Activated B cell treated with CpG ODN at 0.5 μM for 24 hours (primary cell): ENCODE measurements around the gene DZANK1. TPM values are rescaled to one million over a fixed set of nuclear protein-coding genes. Genes with fewer than 3 reads are reported as not detected.

Experiments
- ATAC-seq: fragments of 200-7000 bp; cut with Tn5 transposase; one replicate; pipeline ENCODE4 v1.10.0; 2021; ENCODE audit warnings: low read depth, mild to moderate bottlenecking, moderate library complexity
- CTCF ChIA-PET: fragments of 350-600 bp; sonication (Branson Sonifier 250); formaldehyde crosslinking; loops from one replicate; lab custom pipeline; 2021; ENCODE audit warnings: antibody characterized with exemption; lab: Charles Lee
- POLR2A ChIA-PET: fragments of 350-600 bp; sonication (Branson Sonifier 250); formaldehyde crosslinking; loops from one replicate; lab custom pipeline; 2021; ENCODE audit warnings: antibody characterized with exemption; lab: Charles Lee
- DNase-seq: peaks from one replicate; pipeline ENCODE4 v3.0.0; 2022
- H3K27ac Mint-ChIP-seq: one replicate; pipeline ENCODE4 v1.8.0; 2020; ENCODE audit warnings: mixed read lengths
- H3K27me3 Mint-ChIP-seq: one replicate; pipeline ENCODE4 v1.8.0; 2021; ENCODE audit warnings: mixed read lengths
- H3K36me3 Mint-ChIP-seq: one replicate; pipeline ENCODE4 v1.8.0; 2021; ENCODE audit warnings: low read depth, mixed read lengths
- H3K4me1 Mint-ChIP-seq: one replicate; pipeline ENCODE4 v1.8.0; 2021; ENCODE audit warnings: mixed read lengths
- H3K4me3 Mint-ChIP-seq: one replicate; pipeline ENCODE4 v1.8.0; 2020; ENCODE audit warnings: mild to moderate bottlenecking, mixed read lengths
- H3K9me3 Mint-ChIP-seq: one replicate; pipeline ENCODE4 v1.8.0; 2020; ENCODE audit warnings: mixed read lengths
- CTCF ChIP-seq: fragments of 200-600 bp; IDR thresholded peaks from one replicate; pipeline ENCODE4 v1.8.0; 2022; ENCODE audit warnings: antibody characterized with exemption, mild to moderate bottlenecking
- intact Hi-C: fragments of 100-400 bp; cut with micrococcal nuclease; formaldehyde crosslinking; loops from one replicate; pipeline ENCODE4 v1.15.1; 2024
- total RNA-seq: library from RNA; stranded (reverse); gene quantifications from 2 replicates; pipeline ENCODE4 v1.2.3, GENCODE V29; 2022

Gene DZANK1
- total RNA-seq, 1 donor from 2014 or later: 6.0 TPM

- no peak for DNase-seq
- ChIA-PET CTCF (no interaction called here), POLR2A (no interaction called here)
- intact Hi-C loops: no loop called here
- TF ChIP-seq CTCF: no peak
- Mint-ChIP-seq H3K9me3 (no peaks in the 10 kb centered on the region), H3K27ac (no peak overlapping the region), H3K4me3 (no peak overlapping the region), H3K27me3 (no peaks in the 10 kb centered on the region), H3K4me1 (no peaks in the 10 kb centered on the region), H3K36me3 (no peaks in the 10 kb centered on the region)
- ATAC-seq: no peak
These were observed 38.2 kb downstream of the DZANK1 start for GRCh38 chr20:18428490-18429173.

- intact Hi-C loops: no loop called here
- Mint-ChIP-seq H3K27me3 (no peaks in the 10 kb centered on the region), H3K4me1 (no peaks in the 10 kb centered on the region), H3K9me3 (no peaks in the 10 kb centered on the region), H3K36me3 (no peaks in the 10 kb centered on the region), H3K27ac (no peak overlapping the region), H3K4me3 (no peak overlapping the region)
- POLR2A ChIA-PET: no interaction called here
- no peak for TF ChIP-seq CTCF
- DNase-seq (no peak), ATAC-seq (no peak)
- CTCF ChIA-PET: no interaction called here
These were observed 39.6 kb downstream of the DZANK1 start for GRCh38 chr20:18427214-18427613.

- TF ChIP-seq CTCF: no peak
- Mint-ChIP-seq H3K4me1 (no peaks in the 10 kb centered on the region), H3K9me3 (no peaks in the 10 kb centered on the region), H3K36me3 (no peaks in the 10 kb centered on the region), H3K4me3 (no peak overlapping the region), H3K27ac (no peak overlapping the region), H3K27me3 (no peaks in the 10 kb centered on the region)
- ChIA-PET CTCF (no interaction called here), POLR2A (no interaction called here)
- DNase-seq (no peak), ATAC-seq (no peak)
- intact Hi-C loops: no loop called here
These were observed 45.2 kb downstream of the DZANK1 start for GRCh38 chr20:18421608-18422007.

GRCh38 chr20:18416486-18416885 is 50.3 kb downstream of the DZANK1 start:
- H3K27ac Mint-ChIP-seq: no peak overlapping the region
- intact Hi-C loops: loop anchor here (10.0 kb wide), 2 partner anchors 912 to 1408 kb away; no protein-coding TSS in a partner anchor
- ATAC-seq: no peak

More at GRCh38 chr20:18416486-18416885, 50.3 kb downstream of the DZANK1 start:
- ChIA-PET POLR2A (interaction anchor here (0.6 kb wide), 1 partner anchor 91 kb away, joined by 3 read pairs; the partner anchor contains the start of gene SEC23B), CTCF (interaction anchor here (1.0 kb wide), 1 partner anchor 50 kb away, joined by 3 read pairs; the partner anchor contains the start of genes DZANK1 and POLR3F)
- Mint-ChIP-seq H3K4me1 (peaks cover 18% of the 10 kb centered on the region), H3K27me3 (no peaks in the 10 kb centered on the region), H3K9me3 (no peaks in the 10 kb centered on the region), H3K36me3 (no peaks in the 10 kb centered on the region), H3K4me3 (no peak overlapping the region)
- TF ChIP-seq CTCF: no peak
- no peak for DNase-seq
